ENCODE results near the gene PAWR.

DNA sequence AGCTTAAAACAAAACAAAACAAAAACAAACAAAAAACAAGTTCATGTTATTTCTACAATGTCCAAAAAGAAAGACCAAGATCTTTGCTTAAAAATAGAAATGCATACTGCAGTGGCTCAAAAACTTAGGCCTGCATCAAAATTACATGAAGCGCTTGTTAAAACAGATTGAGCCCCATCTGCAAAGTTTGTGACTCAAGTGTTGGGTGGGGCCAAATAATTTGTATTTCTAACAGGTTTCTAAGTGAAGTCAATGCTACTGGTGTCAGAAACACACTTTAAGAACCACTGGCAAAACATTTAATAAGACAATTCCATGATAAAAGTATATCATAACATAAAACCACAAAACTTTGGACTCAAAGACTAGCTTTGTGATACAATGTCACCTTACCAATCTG is 105.6 kb downstream of the PAWR start:
- TF ChIP-seq, protein P1, sequence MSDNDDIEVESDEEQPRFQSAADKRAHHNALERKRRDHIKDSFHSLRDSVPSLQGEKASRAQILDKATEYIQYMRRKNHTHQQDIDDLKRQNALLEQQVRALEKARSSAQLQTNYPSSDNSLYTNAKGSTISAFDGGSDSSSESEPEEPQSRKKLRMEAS (IDR thresholded peaks at IDR 0.05), result no peak
- TF ChIP-seq, protein P2, sequence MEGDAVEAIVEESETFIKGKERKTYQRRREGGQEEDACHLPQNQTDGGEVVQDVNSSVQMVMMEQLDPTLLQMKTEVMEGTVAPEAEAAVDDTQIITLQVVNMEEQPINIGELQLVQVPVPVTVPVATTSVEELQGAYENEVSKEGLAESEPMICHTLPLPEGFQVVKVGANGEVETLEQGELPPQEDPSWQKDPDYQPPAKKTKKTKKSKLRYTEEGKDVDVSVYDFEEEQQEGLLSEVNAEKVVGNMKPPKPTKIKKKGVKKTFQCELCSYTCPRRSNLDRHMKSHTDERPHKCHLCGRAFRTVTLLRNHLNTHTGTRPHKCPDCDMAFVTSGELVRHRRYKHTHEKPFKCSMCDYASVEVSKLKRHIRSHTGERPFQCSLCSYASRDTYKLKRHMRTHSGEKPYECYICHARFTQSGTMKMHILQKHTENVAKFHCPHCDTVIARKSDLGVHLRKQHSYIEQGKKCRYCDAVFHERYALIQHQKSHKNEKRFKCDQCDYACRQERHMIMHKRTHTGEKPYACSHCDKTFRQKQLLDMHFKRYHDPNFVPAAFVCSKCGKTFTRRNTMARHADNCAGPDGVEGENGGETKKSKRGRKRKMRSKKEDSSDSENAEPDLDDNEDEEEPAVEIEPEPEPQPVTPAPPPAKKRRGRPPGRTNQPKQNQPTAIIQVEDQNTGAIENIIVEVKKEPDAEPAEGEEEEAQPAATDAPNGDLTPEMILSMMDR (IDR thresholded peaks at IDR 0.05 in 2 of 3, conservative IDR thresholded peaks at IDR 0.05 in 1 of 3; ENCODE audit: borderline replicate concordance in 1 of 3, insufficient read depth in 1 of 3, low read depth in 2 of 3, low read length in 2 of 3), result no peak
- TF ChIP-seq EGR1 (IDR thresholded peaks at IDR 0.05; ENCODE audit: low read depth) (no peak), POLR2A (IDR thresholded peaks at IDR 0.05; ENCODE audit: borderline replicate concordance, extremely low read depth, insufficient read depth, insufficient read length) (no peak), FOSL1 (IDR thresholded peaks at IDR 0.05; ENCODE audit: low read depth) (no peak)
